ENCODE results near the gene ATP8B4. TPM values are rescaled to one million over a fixed set of nuclear protein-coding genes. Genes with fewer than 3 reads are reported as not detected.
"Not testable (repeated sequence)": the region's sequence is repeated elsewhere in the genome, so short reads cannot be mapped to it uniquely, and the experiment has no call there.

Gene ATP8B4
- polyA plus RNA-seq, 4 donors = 2.5 to 3.9 (median 3.5) TPM

- DNase-seq (ENCODE audit: low read depth in 4 of 4, low spot score in 3 of 4) = no peak
Measured at GRCh38 chr15:50112488-50113186, 6.4 kb downstream of the ATP8B4 start.

DNA sequence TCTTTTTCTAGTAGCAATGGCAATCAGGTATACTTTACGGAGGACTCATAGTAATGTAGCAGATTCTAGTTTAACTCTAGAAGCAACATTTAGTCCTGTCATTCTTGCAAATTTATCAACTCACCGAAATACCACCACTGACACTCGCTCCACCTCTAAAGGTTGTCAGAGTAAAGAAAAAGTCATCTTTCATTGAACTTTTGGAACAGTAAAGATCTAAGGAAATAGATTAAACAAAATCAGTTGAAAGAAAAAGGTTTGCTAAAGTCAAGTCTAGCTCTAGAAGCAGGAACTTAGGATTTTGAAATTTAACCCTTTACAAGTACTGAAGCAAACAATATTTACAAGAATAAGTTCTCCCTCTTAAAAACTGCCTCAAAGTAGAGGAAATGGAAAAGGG, 8.7 kb downstream of the ATP8B4 start:
- DNase-seq (ENCODE audit: low read depth in 4 of 4, low spot score in 3 of 4) = no peak

DNA sequence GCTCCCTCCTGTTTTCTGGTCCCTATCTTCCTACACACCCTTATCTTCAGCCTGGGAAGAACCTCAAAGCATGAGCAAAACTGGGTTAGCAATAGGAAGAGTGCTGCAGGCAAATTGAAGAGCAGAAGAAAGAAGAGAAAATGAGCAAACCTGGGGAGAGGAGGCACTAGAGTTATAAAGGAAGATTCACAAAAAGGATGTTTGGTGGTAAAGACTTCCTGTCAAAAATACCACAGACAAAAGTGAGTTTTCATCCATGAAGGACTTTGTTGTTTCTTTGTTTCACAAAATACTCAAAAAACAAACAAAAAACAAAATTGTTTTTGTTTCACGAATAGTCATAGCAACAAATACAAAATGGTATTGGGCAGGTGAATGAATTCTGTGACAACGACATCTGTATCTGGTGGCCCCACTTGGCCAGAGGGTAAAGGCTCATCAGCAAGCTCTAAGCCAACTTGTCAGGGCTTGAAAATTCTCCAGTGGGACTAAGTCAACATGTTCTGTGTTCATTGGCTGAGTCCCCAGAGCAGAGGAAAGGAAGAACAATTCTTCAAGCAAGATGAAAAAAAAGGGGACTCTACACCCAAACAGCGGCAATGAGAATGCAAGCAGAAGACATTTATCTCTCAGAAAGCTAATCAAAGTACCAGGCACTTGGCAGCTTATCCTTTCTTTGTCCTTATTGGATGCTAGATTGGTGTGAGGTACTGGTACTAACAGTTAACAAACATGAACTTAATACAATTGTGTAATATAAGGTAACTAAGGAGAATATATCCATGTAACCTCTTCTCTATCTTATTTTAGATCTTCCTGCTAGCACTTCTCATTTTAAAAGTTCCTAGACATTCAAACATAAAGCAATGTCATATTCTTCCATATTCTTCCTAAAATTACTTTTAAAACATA, 9.7 kb downstream of the ATP8B4 start:
- peak in 2 of 4 donors; percentile 5 to 10 for DNase-seq (ENCODE audit: low read depth in 4 of 4, low spot score in 3 of 4)

DNA sequence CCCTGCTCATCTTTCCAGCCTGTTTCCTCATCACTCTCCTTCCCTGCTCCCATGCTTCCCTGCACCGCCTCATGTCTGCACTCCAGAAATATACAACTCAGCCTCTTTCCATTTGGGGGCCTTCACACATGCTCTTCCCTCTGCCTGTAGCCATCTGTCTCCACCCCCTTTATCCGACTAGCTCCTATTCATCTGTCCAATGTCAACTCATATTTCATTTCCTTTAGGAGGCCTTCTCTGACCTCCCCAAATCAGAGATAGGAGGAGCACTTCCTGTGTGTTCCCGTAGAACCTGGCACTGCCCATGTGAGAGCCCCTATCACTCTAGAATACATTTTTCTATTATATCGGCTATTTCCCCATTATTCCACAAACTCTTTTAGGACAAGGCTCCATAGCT, 10.6 kb downstream of the ATP8B4 start:
- DNase-seq (ENCODE audit: low read depth in 4 of 4, low spot score in 3 of 4) = no peak

- no peak for DNase-seq (ENCODE audit: low read depth in 4 of 4, low spot score in 3 of 4)
Measured at GRCh38 chr15:50107591-50108408, 11.2 kb downstream of the ATP8B4 start.

DNA sequence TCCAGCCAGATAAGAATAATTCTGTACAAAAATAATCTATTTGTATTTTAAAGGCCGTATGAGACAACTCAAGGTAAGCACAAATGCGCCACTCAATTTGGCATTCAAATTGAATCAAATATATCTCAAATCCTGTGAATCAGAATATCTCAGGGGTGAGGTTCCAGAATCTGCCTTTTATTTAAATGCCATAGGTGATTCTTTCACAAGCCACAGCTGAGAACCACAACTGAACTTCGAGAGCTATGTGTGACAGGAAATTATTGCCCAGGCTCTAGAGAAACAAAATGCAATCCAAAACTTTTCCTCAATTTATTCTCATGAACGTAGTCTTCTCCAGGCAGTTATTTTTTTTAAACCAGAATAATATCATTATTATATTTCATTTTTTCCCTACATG, 11.9 kb downstream of the ATP8B4 start:
- no peak for DNase-seq (ENCODE audit: low read depth in 4 of 4, low spot score in 3 of 4)

GRCh38 chr15:50106457-50106856, 12.6 kb downstream of the ATP8B4 start:
- DNase-seq (ENCODE audit: low read depth in 4 of 4, low spot score in 3 of 4) = no peak

GRCh38 chr15:50100486-50100885, 18.5 kb downstream of the ATP8B4 start:
- no peak for DNase-seq (ENCODE audit: low read depth in 4 of 4, low spot score in 3 of 4)

DNA sequence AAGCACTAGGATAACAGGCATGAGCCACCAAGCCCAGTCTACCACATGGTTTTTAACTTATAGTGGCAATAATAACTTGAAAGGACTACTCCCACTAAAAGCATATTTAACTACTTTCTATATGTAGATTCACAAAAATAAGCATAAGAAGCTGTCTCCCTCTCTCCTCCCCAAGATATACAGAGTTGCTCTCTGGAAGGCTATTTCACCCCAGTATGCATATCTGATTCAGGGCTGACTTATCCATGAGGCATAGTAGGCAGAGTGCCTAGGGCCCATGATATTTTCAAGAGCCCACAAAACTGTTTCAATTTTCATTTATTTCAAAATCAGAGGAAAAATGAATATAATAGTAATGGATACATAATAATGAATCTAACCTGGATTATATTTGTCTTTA, 20.5 kb downstream of the ATP8B4 start:
- DNase-seq (ENCODE audit: low read depth in 4 of 4, low spot score in 3 of 4) = no peak

GRCh38 chr15:50095938-50096821, 22.9 kb downstream of the ATP8B4 start:
- no peak for DNase-seq (ENCODE audit: low read depth in 4 of 4, low spot score in 3 of 4)

DNA sequence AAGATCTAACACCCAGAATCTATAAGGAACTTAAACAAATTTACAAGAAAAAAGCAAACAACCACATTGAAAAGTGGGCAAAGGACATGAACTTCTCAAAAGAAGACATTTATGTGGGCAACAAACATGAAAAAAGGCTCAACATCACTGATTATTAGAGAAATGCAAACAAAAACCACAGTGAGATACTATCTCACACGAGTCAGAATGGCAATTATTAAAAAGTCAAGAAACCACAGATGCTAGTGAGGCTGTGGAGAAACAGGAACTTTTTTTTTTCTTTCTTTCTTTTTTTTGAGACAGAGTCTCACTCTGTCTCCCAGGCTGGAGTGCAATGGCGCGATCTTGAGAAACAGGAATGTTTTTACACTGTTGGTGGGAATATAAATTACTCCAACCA, 29.6 kb downstream of the ATP8B4 start:
- not testable (repeated sequence) for DNase-seq (ENCODE audit: low read depth in 4 of 4, low spot score in 3 of 4)

GRCh38 chr15:50084932-50085331, 34.1 kb downstream of the ATP8B4 start:
- DNase-seq (ENCODE audit: low read depth in 4 of 4, low spot score in 3 of 4) = no peak

GRCh38 chr15:50083424-50084025, 35.5 kb downstream of the ATP8B4 start:
- DNase-seq (ENCODE audit: low read depth in 4 of 4, low spot score in 3 of 4) = no peak

- no peak for DNase-seq (ENCODE audit: low read depth in 4 of 4, low spot score in 3 of 4)
Measured at GRCh38 chr15:50082066-50082465, 37.0 kb downstream of the ATP8B4 start.

GRCh38 chr15:50077651-50078050, 41.4 kb downstream of the ATP8B4 start:
- no peak for DNase-seq (ENCODE audit: low read depth in 4 of 4, low spot score in 3 of 4)

- no peak for DNase-seq (ENCODE audit: low read depth in 4 of 4, low spot score in 3 of 4)
Measured at GRCh38 chr15:50077176-50077575, 41.9 kb downstream of the ATP8B4 start.

DNA sequence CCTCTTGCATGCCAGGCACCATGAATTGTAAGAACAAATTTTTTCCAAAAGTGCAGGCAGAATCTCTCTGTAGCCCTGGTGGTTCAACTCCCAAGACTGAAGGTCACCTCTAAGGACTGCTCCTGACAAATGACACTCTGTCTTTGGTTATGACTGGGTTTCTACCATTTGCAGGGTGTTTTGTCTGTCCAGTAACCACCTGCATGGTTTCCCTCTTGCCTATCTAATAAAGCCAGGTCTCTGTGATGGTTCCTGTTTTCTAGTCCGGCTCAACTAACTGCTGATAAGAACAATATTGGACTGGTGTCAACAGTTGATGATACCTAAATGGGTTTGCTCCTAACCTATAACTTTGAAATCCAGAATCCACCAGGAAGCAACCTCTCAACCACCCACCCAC, 43.7 kb downstream of the ATP8B4 start:
- no peak for DNase-seq (ENCODE audit: low read depth in 4 of 4, low spot score in 3 of 4)

GRCh38 chr15:50071551-50072258, 47.3 kb downstream of the ATP8B4 start:
- DNase-seq (ENCODE audit: low read depth in 4 of 4, low spot score in 3 of 4) = no peak

DNA sequence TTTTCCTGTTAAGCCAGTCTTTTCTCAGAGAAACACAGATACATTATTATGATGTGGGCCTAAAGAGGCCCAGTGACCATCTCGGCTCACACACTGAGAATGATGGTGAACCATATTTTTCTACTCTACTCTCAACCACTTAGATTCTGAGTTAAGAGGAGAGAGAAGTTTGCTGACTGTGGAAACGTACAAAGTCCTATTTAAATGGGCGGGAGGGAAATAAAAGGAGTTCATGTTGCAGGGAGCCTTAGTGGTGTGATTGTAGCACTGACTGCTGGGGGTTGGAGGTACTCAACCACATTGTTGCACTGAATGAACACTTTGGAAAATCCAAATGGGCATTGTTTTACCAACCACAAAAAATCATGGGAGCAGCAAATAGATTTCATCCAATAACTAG, 51.0 kb downstream of the ATP8B4 start:
- DNase-seq (ENCODE audit: low read depth in 4 of 4, low spot score in 3 of 4) = no peak
